OCI-LY1 (cell line): ENCODE data around the gene SLAMF9.

Experiments used
- H2AFZ ChIP-seq: fragments of 200-600 bp; sonication (generic), shearing (Covaris generic); 2 replicates; pipeline ENCODE4 v1.6.0; 2014; ENCODE audit warnings: antibody characterized with exemption, mild to moderate bottlenecking, low read length
- H3F3A ChIP-seq: fragments of 200-600 bp; sonication (generic), shearing (Covaris generic); 2 replicates; pipeline ENCODE4 v1.6.0; 2014; ENCODE audit warnings: mild to moderate bottlenecking, antibody characterized with exemption, low read length, moderate library complexity; ENCODE audit not compliant: insufficient read depth
- H3K27ac ChIP-seq: fragments of 200-600 bp; sonication (generic); 2 replicates; pipeline ENCODE4 v1.5.1; 2014; ENCODE audit warnings: low read length, mixed run types, mild to moderate bottlenecking, low read depth; ENCODE audit not compliant: poor library complexity, severe bottlenecking
- H3K27me3 ChIP-seq: fragments of 200-600 bp; sonication (generic); 2 replicates; pipeline ENCODE4 v1.6.0; 2014; ENCODE audit warnings: antibody characterized with exemption, mild to moderate bottlenecking, low read length, moderate library complexity; ENCODE audit not compliant: insufficient read depth
- H3K36me3 ChIP-seq: fragments of 200-600 bp; sonication (generic); 2 replicates; pipeline ENCODE4 v1.6.1; 2014; ENCODE audit warnings: mild to moderate bottlenecking, antibody characterized with exemption, low read length, moderate library complexity, mixed read lengths; ENCODE audit not compliant: insufficient read depth
- H3K4me1 ChIP-seq: fragments of 200-600 bp; sonication (generic); 2 replicates; pipeline ENCODE4 v1.5.1; 2014; ENCODE audit warnings: mild to moderate bottlenecking, low read length, moderate library complexity; ENCODE audit not compliant: insufficient read depth, severe bottlenecking
- H3K4me2 ChIP-seq: fragments of 200-600 bp; sonication (generic), shearing (Covaris generic); 2 replicates; pipeline ENCODE4 v1.6.1; 2014; ENCODE audit warnings: low read length
- H3K4me3 ChIP-seq: fragments of 200-600 bp; sonication (generic); 2 replicates; pipeline ENCODE4 v1.5.1; 2014; ENCODE audit warnings: low read length, low read depth, mild to moderate bottlenecking, mixed read lengths; ENCODE audit not compliant: poor library complexity, severe bottlenecking
- H3K79me2 ChIP-seq: fragments of 200-600 bp; shearing (Covaris generic); 2 replicates; pipeline ENCODE4 v1.6.1; 2016; ENCODE audit warnings: mixed run types, low read length, mixed read lengths; ENCODE audit not compliant: insufficient read depth
- H3K9ac ChIP-seq: fragments of 200-600 bp; sonication (generic), shearing (Covaris generic); 2 replicates; pipeline ENCODE4 v1.6.1; 2014; ENCODE audit warnings: mild to moderate bottlenecking, low read length, mixed read lengths
- H3K9me2 ChIP-seq: fragments of 200-600 bp; sonication (generic), shearing (Covaris generic); 2 replicates; pipeline ENCODE4 v1.6.1; 2014; ENCODE audit warnings: low read depth, mild to moderate bottlenecking, low read length, mixed read lengths
- H3K9me3 ChIP-seq: fragments of 200-600 bp; shearing (Covaris generic); 2 replicates; pipeline ENCODE4 v1.6.1; 2014; ENCODE audit warnings: low read length, mixed read lengths
- H4K20me1 ChIP-seq: fragments of 200-600 bp; sonication (generic), shearing (Covaris generic); 2 replicates; pipeline ENCODE4 v1.6.0; 2016; ENCODE audit warnings: mild to moderate bottlenecking, low read length; ENCODE audit not compliant: insufficient read depth
- EZH2 ChIP-seq: fragments of 200-600 bp; sonication (generic), shearing (Covaris generic); IDR thresholded peaks from 2 replicates; pipeline ENCODE4 v1.8.0; 2017; ENCODE audit warnings: borderline replicate concordance, mixed run types, mild to moderate bottlenecking, antibody characterized with exemption, low read length, moderate library complexity, mixed read lengths
- TF ChIP-seq, protein P1 (sequence below): fragments of 200-600 bp; sonication (generic), shearing (Covaris generic); IDR thresholded peaks from 2 replicates; pipeline ENCODE4 v1.5.1; 2017; ENCODE audit warnings: mild to moderate bottlenecking, antibody characterized with exemption, low read length, moderate library complexity, mixed read lengths

SLAMF9 gene

DNA sequence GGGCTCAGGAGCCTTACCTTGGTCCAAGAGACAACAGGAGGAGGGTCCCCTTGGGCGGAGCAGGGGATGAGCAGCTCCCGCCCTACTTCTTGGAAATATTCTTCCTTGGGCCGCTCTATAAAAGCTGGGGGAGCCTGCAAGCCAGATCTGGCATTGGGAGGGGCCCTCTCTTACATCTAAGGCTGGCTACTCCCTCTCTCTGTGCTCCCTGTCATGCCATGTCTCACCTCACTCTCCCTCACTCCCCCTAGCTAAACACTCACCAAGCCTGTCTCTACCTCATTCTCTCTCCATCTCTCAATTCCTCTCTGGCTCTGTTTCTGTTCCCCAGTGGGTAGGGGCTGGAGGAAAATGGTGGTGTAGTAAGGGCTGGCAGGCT lies 22.3 kb downstream of the SLAMF9 start:
- H3K9ac ChIP-seq = no peak overlapping the region
- H3K27ac ChIP-seq = no peak overlapping the region
- TF ChIP-seq, protein P1, sequence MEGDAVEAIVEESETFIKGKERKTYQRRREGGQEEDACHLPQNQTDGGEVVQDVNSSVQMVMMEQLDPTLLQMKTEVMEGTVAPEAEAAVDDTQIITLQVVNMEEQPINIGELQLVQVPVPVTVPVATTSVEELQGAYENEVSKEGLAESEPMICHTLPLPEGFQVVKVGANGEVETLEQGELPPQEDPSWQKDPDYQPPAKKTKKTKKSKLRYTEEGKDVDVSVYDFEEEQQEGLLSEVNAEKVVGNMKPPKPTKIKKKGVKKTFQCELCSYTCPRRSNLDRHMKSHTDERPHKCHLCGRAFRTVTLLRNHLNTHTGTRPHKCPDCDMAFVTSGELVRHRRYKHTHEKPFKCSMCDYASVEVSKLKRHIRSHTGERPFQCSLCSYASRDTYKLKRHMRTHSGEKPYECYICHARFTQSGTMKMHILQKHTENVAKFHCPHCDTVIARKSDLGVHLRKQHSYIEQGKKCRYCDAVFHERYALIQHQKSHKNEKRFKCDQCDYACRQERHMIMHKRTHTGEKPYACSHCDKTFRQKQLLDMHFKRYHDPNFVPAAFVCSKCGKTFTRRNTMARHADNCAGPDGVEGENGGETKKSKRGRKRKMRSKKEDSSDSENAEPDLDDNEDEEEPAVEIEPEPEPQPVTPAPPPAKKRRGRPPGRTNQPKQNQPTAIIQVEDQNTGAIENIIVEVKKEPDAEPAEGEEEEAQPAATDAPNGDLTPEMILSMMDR = no peak
- no peak for TF ChIP-seq EZH2
- H3K9me3 ChIP-seq = no peaks in the 10 kb centered on the region
- no peak overlapping the region for H3K4me2 ChIP-seq
- peaks cover 9% of the 10 kb centered on the region; the same call in 1 of the 2 replicates for H3K27me3 ChIP-seq
- H4K20me1 ChIP-seq = no peaks in the 10 kb centered on the region
- H3K4me3 ChIP-seq = no peak overlapping the region
- H3F3A ChIP-seq = no peaks in the 10 kb centered on the region
- no peaks in the 10 kb centered on the region for H3K79me2 ChIP-seq
- no peak overlapping the region for H2AFZ ChIP-seq
- H3K4me1 ChIP-seq = no peaks in the 10 kb centered on the region
- no peaks in the 10 kb centered on the region for H3K36me3 ChIP-seq
- no peaks in the 10 kb centered on the region for H3K9me2 ChIP-seq

DNA sequence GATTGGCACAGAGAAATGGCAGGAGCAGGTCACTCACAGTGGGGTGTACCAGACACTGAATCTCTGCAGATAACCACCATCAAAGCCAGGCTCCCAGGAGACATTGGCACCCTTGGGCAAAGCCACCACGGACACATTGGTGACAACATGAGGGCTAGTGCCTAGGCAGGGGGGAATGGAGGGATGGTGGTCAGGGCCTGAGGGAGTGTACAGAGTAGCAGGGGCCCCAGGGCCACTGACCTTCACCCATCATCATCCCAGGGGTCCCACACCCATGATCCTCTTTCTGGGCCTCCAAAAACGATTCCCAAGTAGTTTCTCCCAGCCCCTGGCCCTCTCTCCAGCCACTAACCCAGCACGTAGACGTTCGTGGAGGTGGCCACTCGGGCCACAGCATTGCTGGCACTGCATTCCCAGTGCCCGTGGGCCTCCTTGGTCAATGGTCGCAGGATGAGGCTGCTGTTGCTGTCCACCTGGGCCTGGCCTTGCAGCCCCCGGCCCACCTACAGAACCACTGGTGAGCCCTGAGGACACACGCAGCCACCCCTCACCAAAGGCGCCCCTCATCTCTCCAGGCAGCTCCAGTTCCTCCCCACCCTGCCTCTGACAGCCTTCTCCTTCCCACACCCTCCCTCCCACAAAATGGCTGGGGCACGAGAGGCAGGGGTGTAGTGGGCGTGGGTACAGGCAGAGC lies 22.8 kb downstream of the SLAMF9 start:
- Histone ChIP-seq H3K4me3 (no peak overlapping the region), H3K27me3 (peaks cover 9% of the 10 kb centered on the region; the same call in 1 of the 2 replicates), H3K4me1 (no peaks in the 10 kb centered on the region), H3K9ac (no peak overlapping the region), H3K9me2 (no peaks in the 10 kb centered on the region), H3K36me3 (no peaks in the 10 kb centered on the region), H3K79me2 (no peaks in the 10 kb centered on the region), H3F3A (no peaks in the 10 kb centered on the region), H3K9me3 (no peaks in the 10 kb centered on the region), H3K27ac (no peak overlapping the region), H2AFZ (no peak overlapping the region), H3K4me2 (no peak overlapping the region), H4K20me1 (no peaks in the 10 kb centered on the region)
- TF ChIP-seq, protein P1 = no peak
- no peak for TF ChIP-seq EZH2

DNA sequence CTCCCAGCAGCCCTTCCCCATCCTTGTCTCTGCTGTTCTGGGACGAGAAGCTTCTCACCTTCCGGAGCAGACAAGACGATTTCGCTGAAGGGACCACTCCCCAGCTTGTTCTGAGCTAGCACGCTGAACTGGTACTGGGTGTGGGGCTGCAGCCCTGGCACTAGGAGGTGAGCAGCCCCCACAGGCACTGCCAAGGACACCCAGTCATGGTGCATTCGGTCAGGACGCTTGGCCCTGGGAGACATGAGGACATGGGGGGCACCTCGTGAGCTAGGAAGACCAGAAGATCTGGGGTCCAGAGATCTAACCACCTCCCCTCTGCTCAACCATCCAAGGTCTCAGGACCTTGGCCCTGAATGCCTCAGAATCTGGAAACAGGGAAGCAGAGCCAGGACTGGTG lies 23.4 kb downstream of the SLAMF9 start:
- H3F3A ChIP-seq = no peaks in the 10 kb centered on the region
- peaks cover 4% of the 10 kb centered on the region for H3K4me1 ChIP-seq
- H3K9me2 ChIP-seq = no peaks in the 10 kb centered on the region
- H3K36me3 ChIP-seq = no peaks in the 10 kb centered on the region
- TF ChIP-seq, protein P1 = no peak
- TF ChIP-seq EZH2 = no peak
- H3K4me2 ChIP-seq = no peak overlapping the region
- H3K79me2 ChIP-seq = no peaks in the 10 kb centered on the region
- H3K27me3 ChIP-seq = peaks cover 9% of the 10 kb centered on the region; the same call in 1 of the 2 replicates
- no peak overlapping the region for H2AFZ ChIP-seq
- H3K27ac ChIP-seq = no peak overlapping the region
- no peak overlapping the region for H3K9ac ChIP-seq
- no peaks in the 10 kb centered on the region for H4K20me1 ChIP-seq
- H3K9me3 ChIP-seq = no peaks in the 10 kb centered on the region
- no peak overlapping the region for H3K4me3 ChIP-seq
